GM19324 (cell line): ENCODE data around the gene SAMD11.
A peak's percentile ranks its signal among the peaks of the same experiment; 100 is the strongest.

Experiments
- ATAC-seq: cut with Tn5 transposase; IDR thresholded peaks from one replicate; pipeline ENCODE4 v1.9.1; 2021; ENCODE audit warnings: mild to moderate bottlenecking, moderate library complexity; ENCODE audit not compliant: unreplicated experiment, low FRiP score

SAMD11 gene

DNA sequence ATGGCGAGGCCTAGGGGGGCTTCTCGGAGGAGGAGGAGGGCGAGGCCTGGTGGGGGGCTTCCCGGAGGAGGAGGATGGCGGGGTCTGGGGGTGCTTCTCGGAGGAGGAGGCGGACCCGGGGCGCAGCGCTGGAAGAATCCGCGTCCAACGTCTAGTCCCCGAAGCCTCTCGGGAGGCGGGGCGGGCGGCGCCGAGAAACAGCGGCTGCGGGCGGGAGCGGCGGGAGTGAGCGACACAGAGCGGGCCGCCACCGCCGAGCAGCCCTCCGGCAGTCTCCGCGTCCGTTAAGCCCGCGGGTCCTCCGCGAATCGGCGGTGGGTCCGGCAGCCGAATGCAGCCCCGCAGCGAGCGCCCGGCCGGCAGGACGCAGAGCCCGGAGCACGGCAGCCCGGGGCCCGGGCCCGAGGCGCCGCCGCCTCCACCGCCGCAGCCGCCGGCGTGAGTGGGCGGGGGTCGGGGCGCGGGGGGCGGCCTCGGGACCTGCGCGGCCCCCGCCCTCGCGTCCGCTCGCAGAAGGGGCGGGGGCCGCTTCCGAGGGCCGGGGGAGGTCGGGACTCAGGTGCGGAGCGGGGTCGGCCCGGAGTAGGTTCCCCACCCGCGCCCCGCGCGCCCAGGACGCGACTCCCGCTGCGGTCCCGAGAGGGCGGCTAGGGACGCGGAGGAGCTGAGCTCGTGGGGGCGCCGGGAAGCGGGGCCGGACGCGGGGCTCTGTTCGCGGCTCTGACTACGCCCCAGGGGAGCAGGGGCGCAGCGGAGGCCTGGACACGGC is 36.8 kb downstream of the SAMD11 start, which contains the start of gene KLHL17:
Gene KLHL17, plus strand, starts transcription at position 222 of the 769 bp plus-strand sequence. Its CDS starts 110 bp downstream, at position 332.
- ATAC-seq, result peak; percentile 35

DNA sequence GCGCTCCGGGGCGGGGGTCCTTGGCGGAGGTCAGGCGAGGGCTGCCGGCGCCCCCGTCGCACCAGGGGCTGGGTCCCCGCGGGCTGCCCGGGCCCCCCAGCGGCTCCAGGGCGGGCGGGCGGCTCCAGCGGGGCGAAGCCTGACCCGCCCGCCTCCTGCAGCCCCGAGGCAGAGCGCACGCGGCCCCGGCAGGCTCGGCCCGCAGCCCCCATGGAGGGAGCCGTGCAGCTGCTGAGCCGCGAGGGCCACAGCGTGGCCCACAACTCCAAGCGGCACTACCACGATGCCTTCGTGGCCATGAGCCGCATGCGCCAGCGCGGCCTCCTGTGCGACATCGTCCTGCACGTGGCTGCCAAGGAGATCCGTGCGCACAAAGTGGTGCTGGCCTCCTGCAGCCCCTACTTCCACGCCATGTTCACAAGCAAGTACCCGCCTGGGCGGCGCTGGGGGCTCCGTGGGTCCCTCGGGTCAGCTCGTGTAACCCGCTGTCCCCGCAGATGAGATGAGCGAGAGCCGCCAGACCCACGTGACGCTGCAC is 37.5 kb downstream of the SAMD11 start:
- ATAC-seq, result no peak

DNA sequence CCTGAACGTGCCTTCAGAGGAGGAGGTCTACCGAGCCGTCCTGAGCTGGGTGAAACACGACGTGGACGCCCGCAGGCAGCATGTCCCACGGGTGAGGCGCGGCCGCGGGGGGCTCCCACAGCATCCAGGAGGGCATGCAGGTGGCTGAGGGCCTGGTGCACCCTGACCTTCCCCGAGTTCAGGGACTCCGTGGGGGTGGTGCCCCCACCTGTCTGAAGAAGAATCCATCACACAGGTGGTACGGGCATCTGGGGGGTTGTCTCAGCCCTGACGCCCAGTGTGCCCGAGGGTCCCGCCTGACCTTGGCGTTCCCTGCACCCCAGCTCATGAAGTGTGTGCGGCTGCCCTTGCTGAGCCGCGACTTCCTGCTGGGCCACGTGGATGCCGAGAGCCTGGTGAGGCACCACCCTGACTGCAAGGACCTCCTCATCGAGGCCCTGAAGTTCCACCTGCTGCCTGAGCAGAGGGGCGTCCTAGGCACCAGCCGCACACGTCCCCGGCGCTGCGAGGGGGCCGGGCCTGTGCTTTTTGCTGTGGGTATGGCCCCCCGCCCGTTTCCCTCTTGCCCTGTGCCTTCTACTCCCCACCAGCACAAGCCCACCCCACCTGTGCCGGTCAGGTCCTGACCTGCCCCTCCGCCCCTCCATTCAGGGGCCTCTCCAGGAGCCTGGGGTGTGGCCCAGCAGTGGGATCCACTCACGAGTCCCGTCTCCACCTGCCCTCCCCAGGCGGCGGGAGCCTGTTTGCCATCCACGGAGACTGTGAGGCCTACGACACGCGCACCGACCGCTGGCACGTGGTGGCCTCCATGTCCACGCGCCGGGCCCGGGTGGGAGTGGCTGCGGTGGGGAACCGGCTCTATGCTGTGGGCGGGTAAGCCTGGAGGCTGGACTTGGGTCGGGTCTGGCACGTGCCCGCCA is 38.9 kb downstream of the SAMD11 start:
- ATAC-seq, result no peak

DNA sequence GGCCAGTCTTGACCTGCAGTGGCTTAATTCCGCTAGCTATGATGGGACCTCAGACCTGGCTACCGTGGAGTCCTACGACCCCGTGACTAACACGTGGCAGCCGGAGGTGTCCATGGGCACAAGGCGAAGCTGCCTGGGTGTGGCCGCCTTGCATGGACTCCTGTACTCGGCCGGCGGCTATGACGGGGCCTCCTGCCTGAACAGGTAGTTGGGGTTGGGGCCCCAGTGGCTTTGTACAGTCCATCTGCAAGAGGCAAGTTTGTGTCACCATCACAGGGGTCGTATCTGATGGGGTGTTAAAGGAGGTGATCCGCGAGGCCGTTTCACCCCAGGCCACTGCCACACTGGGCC is 39.6 kb downstream of the SAMD11 start:
- no peak for ATAC-seq

DNA sequence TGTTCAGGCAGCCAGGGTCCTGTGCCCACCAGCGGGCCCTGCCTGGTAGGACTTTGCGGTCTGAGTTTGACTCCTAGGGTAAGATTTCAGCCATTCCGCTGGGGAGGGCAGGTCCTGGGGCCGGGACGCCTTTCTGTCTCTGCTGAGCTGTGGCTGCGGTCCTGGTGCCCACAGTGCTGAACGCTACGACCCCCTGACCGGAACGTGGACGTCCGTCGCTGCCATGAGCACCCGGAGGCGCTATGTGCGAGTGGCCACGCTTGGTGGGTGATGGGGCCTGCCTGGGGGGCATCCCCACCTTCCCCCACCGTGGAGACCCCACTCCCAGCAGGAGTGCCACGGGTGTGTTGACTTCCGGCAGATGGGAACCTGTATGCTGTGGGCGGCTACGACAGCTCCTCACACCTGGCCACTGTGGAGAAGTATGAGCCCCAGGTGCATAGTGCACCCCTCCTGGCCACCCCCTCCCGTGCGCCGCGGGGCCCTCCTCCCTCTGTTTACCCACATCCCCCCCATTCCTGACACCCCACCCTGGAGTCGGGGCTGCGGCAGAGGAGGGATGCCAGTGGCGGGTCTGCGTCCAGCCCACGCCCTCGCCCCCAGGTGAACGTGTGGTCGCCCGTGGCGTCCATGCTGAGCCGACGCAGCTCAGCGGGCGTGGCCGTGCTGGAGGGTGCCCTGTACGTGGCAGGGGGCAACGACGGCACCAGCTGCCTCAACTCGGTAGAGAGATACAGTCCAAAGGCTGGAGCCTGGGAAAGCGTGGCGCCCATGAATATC is 40.2 kb downstream of the SAMD11 start:
- no peak for ATAC-seq

DNA sequence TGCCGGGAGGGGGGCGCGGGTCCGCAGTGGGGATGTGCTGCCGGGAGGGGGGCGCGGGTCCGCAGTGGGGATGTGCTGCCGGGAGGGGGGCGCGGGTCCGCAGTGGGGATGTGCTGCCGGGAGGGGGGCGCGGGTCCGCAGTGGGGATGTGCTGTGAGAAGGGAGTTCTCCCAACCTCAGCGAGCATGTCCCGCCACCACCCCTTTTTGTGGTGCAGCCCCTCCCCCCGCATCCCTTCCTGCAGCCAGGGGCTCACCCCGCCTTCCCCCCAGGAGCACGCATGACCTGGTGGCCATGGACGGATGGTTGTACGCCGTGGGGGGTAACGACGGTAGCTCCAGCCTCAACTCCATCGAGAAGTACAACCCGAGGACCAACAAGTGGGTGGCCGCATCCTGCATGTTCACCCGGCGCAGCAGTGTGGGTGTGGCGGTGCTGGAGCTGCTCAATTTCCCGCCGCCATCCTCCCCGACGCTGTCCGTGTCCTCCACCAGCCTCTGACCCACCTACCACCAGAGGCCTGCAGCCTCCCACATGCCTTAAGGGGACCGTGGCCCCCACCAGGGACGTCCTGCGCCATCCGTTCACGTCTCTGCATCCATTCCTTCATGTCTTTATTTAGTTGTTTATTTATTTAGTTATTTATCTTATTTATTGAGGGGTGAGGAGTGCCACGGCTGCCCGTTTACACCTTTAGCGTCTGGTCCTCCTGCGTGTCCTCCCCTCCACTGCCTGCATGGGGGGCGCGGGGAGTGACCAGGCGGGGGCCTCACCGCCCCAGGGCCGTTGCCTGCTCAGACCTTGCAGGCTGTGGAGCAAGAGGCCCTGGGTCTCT is 41.2 kb downstream of the SAMD11 start:
- no peak for ATAC-seq

DNA sequence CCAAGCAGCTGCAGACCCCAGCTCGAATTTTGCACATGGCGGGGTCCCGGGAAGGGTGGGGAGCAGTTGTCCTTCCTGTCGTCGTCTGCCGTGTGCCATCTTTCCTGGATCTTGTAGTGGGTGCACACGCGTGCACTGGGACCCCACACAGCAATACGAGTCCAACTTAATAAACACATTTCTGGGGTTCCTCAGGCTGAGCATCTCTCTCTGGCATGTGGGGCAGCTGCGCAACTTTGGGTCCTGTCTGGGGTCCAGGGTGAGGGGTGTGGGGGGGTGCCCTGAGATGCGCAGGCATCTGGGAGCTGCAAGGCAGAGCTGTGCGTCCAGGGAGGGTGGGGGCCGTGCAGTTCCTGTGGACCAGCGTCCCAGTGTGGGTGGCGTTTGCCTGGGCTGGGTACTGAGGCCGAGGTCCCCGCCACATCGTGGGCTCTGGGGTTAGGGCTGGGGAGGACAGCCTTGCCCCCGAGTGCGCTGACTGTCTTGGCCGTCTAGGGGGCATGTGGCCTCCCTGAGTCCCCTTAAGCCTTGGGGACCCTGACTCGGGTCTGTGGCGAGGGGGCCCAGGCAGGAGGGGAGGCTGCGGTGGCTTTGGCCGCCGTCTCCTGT is 41.9 kb downstream of the SAMD11 start:
- no peak for ATAC-seq

DNA sequence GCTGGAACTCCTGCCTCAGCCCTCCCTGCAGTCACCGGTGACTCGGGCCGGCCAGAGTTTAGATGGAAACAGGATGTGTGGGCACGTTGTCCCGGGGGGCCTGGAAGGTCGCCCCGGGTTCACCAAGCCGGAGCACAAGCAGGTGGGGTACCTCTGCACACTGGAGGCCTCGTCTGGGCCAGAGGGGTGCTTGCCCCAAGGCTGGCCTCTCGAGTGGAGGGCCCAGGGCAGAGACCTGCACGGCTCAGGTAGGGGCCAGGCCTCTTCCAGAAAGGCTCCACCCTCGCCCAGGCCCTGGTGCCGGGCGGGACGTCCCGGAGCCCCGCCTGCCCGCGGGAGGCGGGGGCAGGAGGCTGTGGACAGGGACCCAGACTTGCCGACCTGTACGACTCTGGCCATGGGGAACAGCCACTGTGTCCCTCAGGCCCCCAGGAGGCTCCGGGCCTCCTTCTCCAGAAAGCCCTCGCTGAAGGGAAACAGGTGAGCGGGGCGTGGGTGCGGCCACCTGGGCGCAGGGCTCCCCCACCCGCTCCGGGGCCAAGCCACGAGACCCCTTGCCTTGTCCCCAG is 42.5 kb downstream of the SAMD11 start, which contains the start of gene PLEKHN1:
Gene PLEKHN1, plus strand, starts transcription at position 348 of the 569 bp plus-strand sequence. Its CDS starts 50 bp downstream, at position 398.
- ATAC-seq, result peak; percentile 18

DNA sequence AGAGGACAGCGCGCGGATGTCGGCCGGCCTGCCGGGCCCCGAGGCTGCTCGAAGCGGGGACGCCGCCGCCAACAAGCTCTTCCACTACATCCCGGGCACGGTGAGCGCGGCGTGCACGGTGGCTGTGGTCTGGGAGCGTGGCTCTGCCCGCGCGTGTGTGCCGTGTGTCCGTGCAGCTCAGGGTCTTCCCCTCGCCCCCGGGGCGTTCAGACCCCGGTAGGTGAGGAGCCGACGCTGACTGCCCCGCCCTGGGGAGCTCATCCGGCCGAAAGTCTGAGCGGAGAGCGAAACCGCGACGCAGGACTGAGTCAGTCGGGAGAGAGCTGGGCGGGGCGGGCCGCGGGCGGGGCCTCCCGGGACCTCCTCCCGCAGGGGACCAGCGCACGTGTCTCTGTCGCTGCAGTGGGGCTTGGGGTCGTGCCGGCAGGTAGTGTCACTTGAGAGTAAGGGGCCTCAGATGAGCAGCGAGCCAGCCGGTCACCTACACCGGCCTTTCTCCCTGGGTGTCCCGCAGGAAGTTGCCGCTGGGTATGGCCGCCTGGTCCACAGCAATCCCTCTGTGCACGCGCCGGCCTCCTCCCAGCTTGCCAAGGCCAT is 43.1 kb downstream of the SAMD11 start:
- ATAC-seq, result peak; percentile 44

DNA sequence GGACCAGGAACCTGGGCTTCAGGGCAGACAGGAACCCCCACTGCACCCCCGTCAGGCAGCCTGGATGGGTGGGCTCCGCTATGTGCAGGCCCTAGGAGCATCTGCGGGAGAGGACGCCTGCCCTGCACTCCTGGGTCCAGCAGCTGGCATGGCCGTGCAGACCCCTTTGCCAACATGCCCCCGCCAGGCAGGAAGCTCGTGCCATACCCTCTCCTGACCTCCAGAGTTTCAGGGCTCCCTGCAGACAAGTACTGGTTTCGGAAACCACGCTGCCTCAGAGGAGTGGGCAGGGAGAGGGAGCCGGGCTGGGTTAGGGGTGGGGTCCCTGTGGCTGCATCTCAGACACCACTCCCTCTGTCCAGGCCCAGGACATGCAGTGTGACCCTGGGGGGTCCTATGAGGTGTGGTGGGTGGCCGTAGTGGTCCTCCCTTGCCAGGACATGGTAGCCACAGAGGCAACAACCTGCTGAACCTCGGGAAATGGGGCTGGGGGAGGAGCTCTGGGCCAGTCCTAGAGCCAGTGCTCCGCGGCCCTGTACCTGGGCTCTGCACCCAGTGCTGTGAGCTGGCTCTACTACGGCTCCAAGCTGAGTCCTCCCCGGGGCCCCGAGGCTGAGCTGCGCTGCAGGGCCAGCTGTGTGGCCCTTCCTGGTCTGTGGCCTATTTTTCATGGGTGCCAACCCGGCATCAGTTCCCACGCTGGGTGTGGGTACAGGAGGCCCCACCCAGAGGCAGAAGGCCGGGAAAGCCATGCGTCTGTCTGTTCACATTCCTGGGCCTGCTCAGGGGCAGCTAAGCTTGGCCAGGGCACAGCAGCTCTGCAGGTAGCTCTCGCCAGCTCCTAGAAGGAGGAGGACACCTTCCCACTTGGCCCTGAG is 44.0 kb downstream of the SAMD11 start:
- ATAC-seq, result no peak

DNA sequence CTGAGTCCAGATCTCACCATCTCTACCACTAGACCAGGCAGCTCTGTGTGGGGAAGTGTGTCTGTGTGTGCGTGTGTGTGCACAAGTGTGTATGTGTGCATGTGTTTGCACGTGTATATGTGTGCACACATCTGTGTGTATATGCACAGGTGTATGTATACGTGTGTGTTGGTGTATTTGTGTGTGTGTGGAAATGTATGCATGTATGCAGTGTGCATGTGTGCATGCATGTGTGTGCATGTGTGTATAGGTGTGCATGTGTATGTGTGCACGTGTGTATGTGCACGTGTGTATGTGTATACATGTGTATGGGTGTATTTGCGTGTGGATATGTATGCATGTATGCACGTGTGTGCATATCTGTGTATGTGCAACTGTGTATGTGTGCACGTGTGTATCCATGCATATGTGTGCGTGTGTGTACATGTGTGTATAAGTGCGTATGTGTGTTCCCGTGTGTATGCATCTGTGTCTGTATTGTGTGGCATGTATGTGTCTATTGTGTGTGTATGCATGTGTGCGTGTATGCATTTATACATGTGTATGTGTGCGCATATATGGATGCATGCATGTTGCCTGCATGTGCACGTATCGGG is 45.6 kb downstream of the SAMD11 start:
- ATAC-seq, result no peak

DNA sequence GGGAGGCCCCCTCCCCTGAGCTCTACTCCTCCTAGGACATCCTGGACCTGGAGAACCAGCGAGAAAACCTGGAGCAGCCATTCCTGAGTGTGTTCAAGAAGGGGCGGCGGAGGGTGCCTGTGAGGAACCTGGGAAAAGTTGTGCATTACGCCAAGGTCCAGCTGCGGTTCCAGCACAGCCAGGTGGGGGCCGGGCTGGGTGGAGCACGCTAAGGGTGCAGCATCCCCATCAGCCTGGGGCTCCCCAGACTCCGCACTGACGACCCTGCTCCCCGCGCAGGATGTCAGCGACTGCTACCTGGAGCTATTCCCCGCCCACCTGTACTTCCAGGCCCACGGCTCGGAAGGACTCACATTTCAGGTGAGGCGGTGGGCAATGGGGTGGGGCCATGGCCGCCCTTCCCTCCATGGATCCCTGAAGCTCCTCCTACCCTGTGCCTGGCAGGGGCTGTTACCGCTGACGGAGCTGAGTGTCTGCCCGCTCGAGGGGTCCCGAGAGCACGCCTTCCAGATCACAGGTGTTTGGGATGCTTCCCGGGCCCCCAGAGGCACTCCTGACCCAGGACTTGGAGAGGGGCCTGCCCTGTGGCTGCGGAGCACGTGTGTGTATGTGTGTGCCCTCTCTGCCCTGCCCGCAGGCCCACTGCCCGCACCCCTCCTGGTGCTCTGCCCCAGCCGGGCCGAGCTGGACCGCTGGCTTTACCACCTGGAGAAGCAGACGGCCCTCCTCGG is 46.7 kb downstream of the SAMD11 start:
- ATAC-seq, result no peak

DNA sequence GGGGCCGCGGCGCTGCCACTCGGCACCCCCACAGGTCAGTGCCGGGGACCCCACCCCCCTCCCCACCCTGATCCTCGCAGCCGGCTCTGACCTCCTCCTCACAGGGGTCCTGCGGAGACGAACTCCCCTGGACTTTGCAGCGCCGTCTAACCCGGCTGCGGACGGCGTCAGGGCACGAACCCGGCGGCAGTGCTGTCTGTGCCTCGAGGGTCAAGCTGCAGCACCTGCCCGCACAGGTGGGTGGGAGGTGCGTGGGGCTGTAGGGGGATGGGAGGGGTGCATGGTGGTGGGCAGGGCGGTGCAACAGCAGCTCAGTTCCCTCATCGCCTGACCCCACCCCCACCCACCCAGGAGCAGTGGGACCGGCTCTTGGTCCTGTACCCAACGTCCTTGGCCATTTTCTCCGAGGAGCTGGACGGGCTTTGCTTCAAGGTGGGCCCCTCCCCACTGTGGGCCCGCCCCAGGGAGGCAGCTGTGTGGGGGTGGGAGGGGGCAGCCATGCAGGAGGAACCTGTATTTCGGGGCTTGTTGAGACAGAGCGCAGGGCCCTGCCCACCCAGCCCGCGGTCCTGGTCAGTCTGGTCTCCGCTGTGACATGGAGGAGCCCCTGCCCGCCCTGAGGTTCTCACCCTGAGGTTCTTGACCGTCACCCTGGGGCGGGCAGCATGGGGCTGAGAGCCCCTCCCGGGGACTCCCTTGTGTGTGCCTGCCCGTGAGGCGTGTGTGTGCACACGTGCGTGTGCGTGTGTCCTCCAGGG is 47.4 kb downstream of the SAMD11 start:
- ATAC-seq, result no peak

DNA sequence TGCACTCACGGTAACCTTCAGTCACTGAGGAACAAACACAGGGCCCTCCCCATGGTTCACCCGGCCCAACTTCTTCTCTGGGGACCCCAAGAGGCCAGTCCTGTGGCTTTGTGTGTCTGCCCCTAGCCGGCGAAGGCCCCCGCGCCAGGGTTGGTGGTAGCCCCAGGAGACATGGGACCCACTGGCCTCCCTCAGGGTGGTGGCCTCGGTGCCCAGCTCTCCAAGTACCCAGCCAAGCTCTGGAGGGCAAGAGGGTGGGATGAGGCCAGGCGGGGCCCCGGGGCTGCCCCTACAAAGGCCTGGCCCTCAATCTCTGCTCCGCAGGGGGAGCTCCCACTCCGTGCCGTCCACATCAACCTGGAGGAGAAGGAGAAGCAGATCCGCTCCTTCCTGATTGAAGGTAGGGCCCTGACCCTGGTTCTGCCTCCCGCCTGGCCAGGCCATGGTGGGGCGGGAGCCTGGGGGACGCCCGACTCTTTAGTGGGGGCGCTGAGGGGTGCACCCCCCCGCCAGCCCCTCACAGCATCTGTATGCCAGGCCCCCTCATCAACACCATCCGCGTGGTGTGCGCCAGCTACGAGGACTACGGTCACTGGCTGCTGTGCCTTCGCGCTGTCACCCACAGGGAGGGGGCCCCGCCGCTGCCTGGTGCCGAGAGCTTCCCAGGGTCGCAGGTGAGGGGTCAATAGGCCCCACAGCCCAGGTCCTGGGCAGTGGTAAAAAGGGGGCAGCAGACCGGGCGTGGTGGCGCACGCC is 48.2 kb downstream of the SAMD11 start:
- ATAC-seq, result no peak
